Progenitor cell of endocrine pancreas (in vitro differentiated cells): Measurements from ENCODE around the gene GHSR. TPM values are rescaled to one million over a fixed set of nuclear protein-coding genes. Genes with fewer than 3 reads are reported as not detected.

Experiments
- DNase-seq: peaks from one replicate; pipeline ENCODE4 v3.0.0; 2021; ENCODE audit warnings: low spot score; ENCODE audit not compliant: unreplicated experiment
- H3K27ac Mint-ChIP-seq: 2 replicates; pipeline ENCODE4 v1.8.0; 2021; ENCODE audit warnings: mild to moderate bottlenecking, moderate library complexity, mixed read lengths
- H3K27me3 Mint-ChIP-seq: 2 replicates; pipeline ENCODE4 v1.8.0; 2021; ENCODE audit warnings: mixed read lengths
- H3K36me3 Mint-ChIP-seq: 2 replicates; pipeline ENCODE4 v1.8.0; 2022; ENCODE audit warnings: mixed read lengths; ENCODE audit not compliant: insufficient read depth
- H3K4me1 Mint-ChIP-seq: 2 replicates; pipeline ENCODE4 v1.8.0; 2021; ENCODE audit warnings: low read depth, mixed read lengths
- H3K4me3 Mint-ChIP-seq: 2 replicates; pipeline ENCODE4 v1.8.0; 2021; ENCODE audit warnings: low read depth, mild to moderate bottlenecking, moderate library complexity, mixed read lengths
- H3K9me3 Mint-ChIP-seq: 2 replicates; pipeline ENCODE4 v1.8.0; 2021; ENCODE audit warnings: low read depth, mixed read lengths
- CTCF ChIP-seq: fragments of 200-600 bp; sonication (generic); IDR thresholded peaks from one replicate; pipeline ENCODE4 v1.5.0; 2021; ENCODE audit warnings: antibody characterized with exemption, mild to moderate bottlenecking; ENCODE audit not compliant: unreplicated experiment
- total RNA-seq: library from RNA; stranded (reverse); gene quantifications from 2 replicates; pipeline ENCODE4 v1.2.1, GENCODE V29; 2021

The GHSR gene
- total RNA-seq, 1 donor from 2014 or later: not detected

DNA sequence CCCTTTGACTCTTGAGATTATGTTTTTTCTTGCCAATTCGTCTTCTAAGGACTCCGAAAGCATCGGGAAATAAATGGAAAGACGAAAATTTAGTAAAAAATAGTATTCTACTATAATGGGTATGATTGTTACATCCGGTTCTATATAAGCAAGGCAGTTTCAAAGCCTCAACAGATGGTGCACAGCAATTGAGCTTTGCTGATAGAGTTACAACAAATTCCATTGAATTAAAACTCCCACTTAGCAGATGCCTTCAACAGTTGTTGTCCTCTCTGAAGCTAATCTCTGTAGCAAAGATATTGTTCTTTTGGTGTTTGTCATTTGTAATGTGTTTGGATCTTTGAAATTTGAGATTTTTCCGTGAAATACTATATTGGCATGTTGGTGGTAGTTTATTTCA, 16.1 kb upstream of the GHSR start:
- H3K4me3 Mint-ChIP-seq: no peak overlapping the region
- no peak for DNase-seq
- H3K9me3 Mint-ChIP-seq: peaks cover 6% of the 10 kb centered on the region
- H3K27ac Mint-ChIP-seq: no peak overlapping the region
- no peaks in the 10 kb centered on the region for H3K36me3 Mint-ChIP-seq
- peaks cover 9% of the 10 kb centered on the region for H3K4me1 Mint-ChIP-seq
- peaks cover 36% of the 10 kb centered on the region for H3K27me3 Mint-ChIP-seq
- no peak for TF ChIP-seq CTCF

DNA sequence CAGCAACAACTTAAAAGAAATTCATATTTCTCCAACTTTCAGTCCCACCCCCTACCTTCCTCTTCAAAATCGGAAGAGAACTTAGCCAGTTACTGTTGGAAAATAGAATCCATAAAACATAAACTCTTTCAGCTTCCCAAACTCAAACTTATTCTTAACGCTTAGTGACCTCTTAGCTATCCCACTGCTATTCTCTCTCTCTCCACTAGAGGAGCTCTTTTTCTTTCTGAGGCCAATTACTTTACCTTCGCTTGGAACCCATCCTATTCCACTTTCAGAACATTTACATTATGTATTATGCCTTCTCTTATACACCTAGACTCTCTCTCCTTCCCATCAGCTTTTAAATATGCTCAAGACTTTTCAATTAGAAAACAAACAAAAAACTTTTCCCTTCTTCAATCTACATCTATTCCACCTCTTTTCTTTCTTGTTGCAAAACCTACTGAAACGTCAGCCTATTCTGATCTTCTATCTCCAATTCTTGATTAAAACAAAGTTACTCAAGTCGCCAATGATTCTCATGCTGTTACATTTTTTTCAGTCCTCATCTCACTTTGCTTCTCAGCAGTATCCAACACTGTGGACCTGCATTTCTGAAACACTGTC, 13.4 kb upstream of the GHSR start:
- DNase-seq: no peak
- no peak overlapping the region for H3K27ac Mint-ChIP-seq
- no peak overlapping the region for H3K4me3 Mint-ChIP-seq
- H3K27me3 Mint-ChIP-seq: peaks cover 23% of the 10 kb centered on the region
- TF ChIP-seq CTCF: peak; percentile 80
- H3K4me1 Mint-ChIP-seq: peaks cover 1% of the 10 kb centered on the region
- no peaks in the 10 kb centered on the region for H3K36me3 Mint-ChIP-seq
- H3K9me3 Mint-ChIP-seq: peaks cover 3% of the 10 kb centered on the region

DNA sequence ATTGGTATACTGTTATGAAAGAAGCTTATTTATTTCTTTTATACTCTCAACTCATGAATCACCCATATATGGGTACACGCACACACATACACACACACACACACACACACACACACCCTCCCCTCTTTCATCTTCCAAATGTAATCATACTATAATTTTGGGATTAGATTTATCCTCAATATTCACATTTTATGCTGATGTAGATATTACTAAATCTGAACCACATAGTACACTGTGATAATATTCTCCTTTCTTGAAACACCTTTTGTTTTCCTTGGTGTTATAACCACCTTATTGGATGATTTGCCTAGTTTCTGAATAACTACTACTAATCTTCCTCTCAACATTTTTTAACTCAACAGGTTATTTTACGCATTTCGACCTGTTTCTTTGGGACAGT, 8.1 kb upstream of the GHSR start:
- no peak overlapping the region for H3K4me3 Mint-ChIP-seq
- DNase-seq: no peak
- H3K4me1 Mint-ChIP-seq: no peaks in the 10 kb centered on the region
- TF ChIP-seq CTCF: no peak
- no peaks in the 10 kb centered on the region for H3K36me3 Mint-ChIP-seq
- H3K9me3 Mint-ChIP-seq: no peaks in the 10 kb centered on the region
- H3K27ac Mint-ChIP-seq: no peak overlapping the region
- H3K27me3 Mint-ChIP-seq: peaks cover 36% of the 10 kb centered on the region

DNA sequence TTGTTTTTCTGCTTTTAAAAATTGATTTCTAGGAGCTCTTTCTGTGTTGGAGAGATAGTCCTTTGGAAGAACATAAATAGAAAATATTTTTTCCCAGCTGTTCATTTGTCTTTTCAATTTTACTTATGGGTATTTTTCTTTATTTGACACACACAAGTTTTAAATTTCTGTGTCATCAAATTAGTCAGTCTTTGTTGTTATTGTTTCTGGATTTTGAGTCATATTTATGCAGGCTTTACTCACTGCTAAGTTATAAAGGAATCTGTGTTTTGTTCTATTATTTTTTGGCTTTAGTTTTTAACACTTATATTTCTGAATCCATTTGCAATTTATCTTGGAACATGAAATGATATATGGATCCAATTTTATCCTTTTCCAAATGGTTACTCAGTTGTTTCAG, 5.9 kb upstream of the GHSR start:
- no peak overlapping the region for H3K27ac Mint-ChIP-seq
- H3K4me3 Mint-ChIP-seq: no peak overlapping the region
- no peaks in the 10 kb centered on the region for H3K9me3 Mint-ChIP-seq
- no peaks in the 10 kb centered on the region for H3K36me3 Mint-ChIP-seq
- DNase-seq: no peak
- no peaks in the 10 kb centered on the region for H3K4me1 Mint-ChIP-seq
- peaks cover 58% of the 10 kb centered on the region for H3K27me3 Mint-ChIP-seq
- no peak for TF ChIP-seq CTCF

DNA sequence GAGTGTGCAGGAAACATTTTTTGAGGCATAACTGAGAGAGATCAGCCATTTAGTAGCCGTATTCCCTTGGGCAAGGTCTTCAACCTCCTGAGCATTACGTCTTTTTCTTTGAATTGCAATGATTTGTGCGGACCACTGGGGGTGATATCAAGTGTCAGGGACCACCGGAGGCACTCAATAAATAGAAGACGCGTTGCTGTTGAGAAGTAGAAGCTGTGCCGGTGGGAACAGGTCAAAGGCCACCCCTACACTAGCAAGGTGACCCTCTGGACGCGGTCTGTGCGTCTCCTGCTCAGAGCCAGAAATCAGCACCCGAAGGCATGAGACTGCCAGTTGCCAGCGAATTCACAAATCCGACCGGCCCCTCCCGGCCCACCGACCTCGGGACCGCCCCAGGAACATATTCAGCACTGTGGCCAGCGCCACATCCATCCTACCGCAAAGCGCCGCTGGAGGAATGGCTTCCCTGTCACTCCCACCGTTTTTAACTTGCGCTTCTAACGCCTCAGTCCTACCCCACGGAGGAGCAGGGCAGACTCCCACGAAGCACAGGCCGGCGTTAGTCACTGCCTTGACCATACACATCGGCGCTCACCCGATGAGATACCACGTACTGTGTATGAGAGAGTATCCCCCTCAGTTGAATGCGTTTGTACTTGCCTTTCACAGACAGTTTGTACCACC, 1.4 kb upstream of the GHSR start:
- peaks cover 3% of the 10 kb centered on the region for H3K9me3 Mint-ChIP-seq
- peak; percentile 52 for DNase-seq
- peaks cover 2% of the 10 kb centered on the region for H3K4me1 Mint-ChIP-seq
- no peak overlapping the region for H3K4me3 Mint-ChIP-seq
- H3K27ac Mint-ChIP-seq: peak overlapping the region; percentile 62
- H3K27me3 Mint-ChIP-seq: peaks cover 86% of the 10 kb centered on the region
- peaks cover 2% of the 10 kb centered on the region for H3K36me3 Mint-ChIP-seq
- TF ChIP-seq CTCF: no peak
